ENCODE data around the gene GSTM2.

GSTM2 gene

DNA sequence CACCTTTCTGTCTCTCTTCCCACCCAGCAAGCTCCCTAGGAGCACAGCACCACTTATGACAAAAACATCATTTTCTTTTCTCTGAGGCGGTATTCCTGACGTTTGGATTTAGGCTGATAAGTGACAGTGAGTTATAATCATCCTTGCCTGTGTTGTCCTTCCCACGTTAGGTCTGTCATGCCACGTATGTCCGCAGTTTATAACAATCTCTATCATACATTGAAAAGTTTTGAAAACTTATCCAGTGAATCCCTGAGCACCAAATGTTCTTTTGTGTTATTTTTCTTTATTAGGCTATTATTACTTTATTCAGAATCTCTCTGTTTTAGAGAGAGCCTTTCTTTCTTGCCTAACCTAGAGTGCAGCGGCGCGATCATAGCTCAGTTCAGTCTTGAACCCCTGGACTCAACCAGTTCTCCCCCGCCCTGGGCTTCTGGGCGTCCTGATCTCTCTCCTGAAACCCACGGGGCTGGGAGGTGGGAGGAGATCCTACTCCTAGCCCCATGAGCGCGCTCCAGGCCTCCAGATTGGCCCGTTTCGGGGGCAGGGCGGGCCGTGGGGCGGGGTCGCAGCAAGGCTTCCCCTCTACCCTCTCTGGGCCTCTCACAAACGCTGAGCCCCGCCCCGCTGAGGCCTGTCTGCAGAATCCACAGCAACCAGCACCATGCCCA lies at the start of gene GSTM2:
GSTM2 (plus strand) TSS at position 606 of the 671 bp plus-strand sequence; CDS start at position 665, 59 bp downstream.
- peak within 1 kb of the TSS; percentile 55 for H3K4me3 ChIP-seq (ENCODE audit: low read depth, low read length)
- in situ Hi-C loops (cut with HindIII; ENCODE audit: low pct_ligation_motif_present, low sequenced_read_pairs) = no loop called here
- TF ChIP-seq, protein P1, sequence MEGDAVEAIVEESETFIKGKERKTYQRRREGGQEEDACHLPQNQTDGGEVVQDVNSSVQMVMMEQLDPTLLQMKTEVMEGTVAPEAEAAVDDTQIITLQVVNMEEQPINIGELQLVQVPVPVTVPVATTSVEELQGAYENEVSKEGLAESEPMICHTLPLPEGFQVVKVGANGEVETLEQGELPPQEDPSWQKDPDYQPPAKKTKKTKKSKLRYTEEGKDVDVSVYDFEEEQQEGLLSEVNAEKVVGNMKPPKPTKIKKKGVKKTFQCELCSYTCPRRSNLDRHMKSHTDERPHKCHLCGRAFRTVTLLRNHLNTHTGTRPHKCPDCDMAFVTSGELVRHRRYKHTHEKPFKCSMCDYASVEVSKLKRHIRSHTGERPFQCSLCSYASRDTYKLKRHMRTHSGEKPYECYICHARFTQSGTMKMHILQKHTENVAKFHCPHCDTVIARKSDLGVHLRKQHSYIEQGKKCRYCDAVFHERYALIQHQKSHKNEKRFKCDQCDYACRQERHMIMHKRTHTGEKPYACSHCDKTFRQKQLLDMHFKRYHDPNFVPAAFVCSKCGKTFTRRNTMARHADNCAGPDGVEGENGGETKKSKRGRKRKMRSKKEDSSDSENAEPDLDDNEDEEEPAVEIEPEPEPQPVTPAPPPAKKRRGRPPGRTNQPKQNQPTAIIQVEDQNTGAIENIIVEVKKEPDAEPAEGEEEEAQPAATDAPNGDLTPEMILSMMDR (IDR thresholded peaks at IDR 0.05; ENCODE audit: low read depth, low read length, missing control alignments) = no peak
- DNase-seq = peak; percentile 81
- no peaks in the 10 kb centered on the region for H3K27me3 ChIP-seq (replicated peaks)
- H3K36me3 ChIP-seq (replicated peaks) = no peaks in the 10 kb centered on the region
- H3K27ac ChIP-seq = no peak within 1 kb of the TSS

DNA sequence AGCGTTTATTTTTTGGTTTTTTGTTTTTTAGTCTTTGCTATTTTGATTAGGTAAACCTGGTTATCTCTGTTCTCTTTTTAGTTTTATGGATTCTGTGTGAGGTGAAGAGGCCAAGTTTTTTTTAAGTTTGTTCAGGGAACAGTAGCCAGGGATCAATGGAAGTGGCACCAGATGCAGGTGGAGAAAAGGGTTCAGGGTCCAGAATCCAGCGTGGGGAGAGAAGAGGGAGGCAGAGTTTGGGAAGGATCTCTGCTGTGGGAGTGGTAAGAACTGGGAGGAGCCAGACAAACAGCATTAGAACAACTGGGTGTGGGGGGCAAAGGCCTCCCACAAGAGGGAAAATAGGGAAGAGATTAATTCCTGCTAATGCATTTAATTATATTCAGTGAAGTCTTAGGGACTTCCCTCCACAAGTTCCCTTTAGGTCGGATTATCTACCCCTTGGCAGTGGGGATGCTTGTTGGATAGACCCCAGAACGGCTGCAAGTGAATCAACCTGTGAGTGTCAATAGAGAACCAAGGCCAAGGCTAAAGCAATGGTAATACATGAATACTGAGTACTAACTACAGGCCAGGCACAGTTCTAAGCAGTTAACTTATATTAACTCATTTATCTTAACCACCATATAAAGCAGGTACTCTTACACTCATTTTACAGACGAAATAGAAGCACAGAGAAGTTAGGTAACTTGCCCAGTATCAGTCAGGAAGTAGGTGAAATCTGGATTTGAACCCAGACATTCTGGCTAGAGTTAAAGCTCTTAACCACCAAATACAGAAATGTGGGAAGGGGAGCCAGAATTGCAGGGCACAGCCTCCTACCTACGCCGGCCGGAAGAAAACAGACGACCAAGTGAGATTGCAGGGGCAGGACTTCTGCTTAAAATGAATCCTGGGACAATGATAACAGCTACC lies 48.9 kb upstream of the GSTM2 start:
- TF ChIP-seq, protein P1 (IDR thresholded peaks at IDR 0.05; ENCODE audit: low read depth, low read length, missing control alignments) = no peak
- DNase-seq = no peak
- peak overlapping the region; percentile 90 for H3K27ac ChIP-seq
- peak overlapping the region; percentile 75 for H3K4me3 ChIP-seq (ENCODE audit: low read depth, low read length)
- no peaks in the 10 kb centered on the region for H3K27me3 ChIP-seq (replicated peaks)
- no peaks in the 10 kb centered on the region for H3K36me3 ChIP-seq (replicated peaks)
- in situ Hi-C loops (cut with HindIII; ENCODE audit: low pct_ligation_motif_present, low sequenced_read_pairs) = no loop called here

GRCh38 chr1:109619576-109620400 lies 48.1 kb upstream of the GSTM2 start, which contains the start of the genes AMPD2 and GNAT2:
Gene AMPD2 (plus strand): TSS chr1:109619837. CDS start chr1:109621176, 1,339 bp downstream.
Gene GNAT2 (minus strand): TSS chr1:109619616. CDS start chr1:109612870, 6,746 bp downstream.
- no peaks in the 10 kb centered on the region for H3K36me3 ChIP-seq (replicated peaks)
- peak within 1 kb of the TSS; percentile 90 for H3K27ac ChIP-seq
- peak within 1 kb of the TSS; percentile 75 for H3K4me3 ChIP-seq (ENCODE audit: low read depth, low read length)
- DNase-seq = peak; percentile 79
- TF ChIP-seq, protein P1 (IDR thresholded peaks at IDR 0.05; ENCODE audit: low read depth, low read length, missing control alignments) = no peak
- in situ Hi-C loops (cut with HindIII; ENCODE audit: low pct_ligation_motif_present, low sequenced_read_pairs) = no loop called here
- no peaks in the 10 kb centered on the region for H3K27me3 ChIP-seq (replicated peaks)

DNA sequence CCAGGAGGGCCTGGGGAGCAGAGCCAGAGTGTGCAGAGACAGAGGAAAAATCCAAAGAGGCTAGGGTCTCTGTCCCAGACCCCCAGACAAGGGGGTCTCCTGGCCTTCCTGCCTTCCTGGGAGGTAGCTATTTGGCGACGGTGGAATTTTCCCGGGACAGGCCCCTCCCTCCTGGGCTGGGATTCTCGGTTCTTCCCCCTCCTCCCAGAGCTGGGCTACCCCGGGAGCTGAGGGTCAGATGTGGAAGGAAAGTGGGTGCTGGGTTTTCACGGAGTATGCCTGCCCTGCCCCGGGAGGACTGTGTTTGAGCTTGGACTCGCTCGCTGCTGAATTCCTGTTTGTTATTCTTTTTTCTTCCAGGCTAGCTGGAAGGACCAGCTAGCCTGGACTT lies 47.5 kb upstream of the GSTM2 start:
- TF ChIP-seq, protein P1 (IDR thresholded peaks at IDR 0.05; ENCODE audit: low read depth, low read length, missing control alignments) = no peak
- peak; percentile 49 for DNase-seq
- Histone ChIP-seq H3K27me3 (replicated peaks) (no peaks in the 10 kb centered on the region), H3K27ac (peak overlapping the region; percentile 90), H3K36me3 (replicated peaks) (no peaks in the 10 kb centered on the region), H3K4me3 (ENCODE audit: low read depth, low read length) (peak overlapping the region; percentile 75)
- in situ Hi-C loops (cut with HindIII; ENCODE audit: low pct_ligation_motif_present, low sequenced_read_pairs) = no loop called here

GRCh38 chr1:109620841-109621286 lies 47.0 kb upstream of the GSTM2 start:
- no peaks in the 10 kb centered on the region for H3K36me3 ChIP-seq (replicated peaks)
- peak; percentile 95 for DNase-seq
- TF ChIP-seq, protein P1 (IDR thresholded peaks at IDR 0.05; ENCODE audit: low read depth, low read length, missing control alignments) = no peak
- in situ Hi-C loops (cut with HindIII; ENCODE audit: low pct_ligation_motif_present, low sequenced_read_pairs) = no loop called here
- H3K27me3 ChIP-seq (replicated peaks) = no peaks in the 10 kb centered on the region
- peak overlapping the region; percentile 75 for H3K4me3 ChIP-seq (ENCODE audit: low read depth, low read length)
- H3K27ac ChIP-seq = peak overlapping the region; percentile 90

All from brain microvascular endothelial cell (primary cell).